GM21447 (cell line): ENCODE measurements around the gene PDGFD.

Source experiments
- ATAC-seq: cut with Tn5 transposase; IDR thresholded peaks from one replicate; pipeline ENCODE4 v1.9.1; 2021; ENCODE audit not compliant: unreplicated experiment

Gene PDGFD

GRCh38 chr11:104164028-104164520, at the start of gene PDGFD:
PDGFD (minus strand) TSS chr11:104164147.
- ATAC-seq = peak; percentile 79

- no peak for ATAC-seq
Observed at GRCh38 chr11:104206936-104207335, 43.0 kb upstream of the PDGFD start.

- no peak for ATAC-seq
Observed at GRCh38 chr11:104205838-104206237, 41.9 kb upstream of the PDGFD start.

- no peak for ATAC-seq
Observed at GRCh38 chr11:104200688-104201087, 36.7 kb upstream of the PDGFD start.

GRCh38 chr11:104199053-104199452, 35.1 kb upstream of the PDGFD start:
- ATAC-seq = no peak

GRCh38 chr11:104198576-104198975, 34.6 kb upstream of the PDGFD start:
- no peak for ATAC-seq

GRCh38 chr11:104191124-104191523, 27.2 kb upstream of the PDGFD start:
- ATAC-seq = no peak

- ATAC-seq = no peak
Observed at GRCh38 chr11:104183593-104183992, 19.6 kb upstream of the PDGFD start.

GRCh38 chr11:104175769-104176168, 11.8 kb upstream of the PDGFD start:
- no peak for ATAC-seq

GRCh38 chr11:104169091-104169490, 5.1 kb upstream of the PDGFD start:
- ATAC-seq = no peak

GRCh38 chr11:104165014-104165413, 1.1 kb upstream of the PDGFD start:
- no peak for ATAC-seq

- peak; percentile 15 for ATAC-seq
Observed at GRCh38 chr11:104163100-104164027, 583 bp downstream of the PDGFD start.

GRCh38 chr11:104161751-104162450, 2.0 kb downstream of the PDGFD start:
- ATAC-seq = no peak

- ATAC-seq = no peak
Observed at GRCh38 chr11:104159356-104159755, 4.6 kb downstream of the PDGFD start.

- ATAC-seq = no peak
Observed at GRCh38 chr11:104155375-104155774, 8.6 kb downstream of the PDGFD start.

- no peak for ATAC-seq
Observed at GRCh38 chr11:104154296-104154695, 9.7 kb downstream of the PDGFD start.

- no peak for ATAC-seq
Observed at GRCh38 chr11:104152941-104153505, 10.9 kb downstream of the PDGFD start.

- ATAC-seq = no peak
Observed at GRCh38 chr11:104151404-104152204, 12.3 kb downstream of the PDGFD start.

GRCh38 chr11:104148706-104149105, 15.2 kb downstream of the PDGFD start:
- ATAC-seq = no peak

- ATAC-seq = no peak
Observed at GRCh38 chr11:104148074-104148473, 15.9 kb downstream of the PDGFD start.

- no peak for ATAC-seq
Observed at GRCh38 chr11:104146943-104147342, 17.0 kb downstream of the PDGFD start.
